Kidney capillary endothelial cell (primary cell): Measurements from ENCODE around the gene PAK4.

Experiments
- DNase-seq: peaks from one replicate; pipeline ENCODE4 v3.0.0-alpha.2; 2018; ENCODE audit warnings: low spot score

PAK4 gene

DNA sequence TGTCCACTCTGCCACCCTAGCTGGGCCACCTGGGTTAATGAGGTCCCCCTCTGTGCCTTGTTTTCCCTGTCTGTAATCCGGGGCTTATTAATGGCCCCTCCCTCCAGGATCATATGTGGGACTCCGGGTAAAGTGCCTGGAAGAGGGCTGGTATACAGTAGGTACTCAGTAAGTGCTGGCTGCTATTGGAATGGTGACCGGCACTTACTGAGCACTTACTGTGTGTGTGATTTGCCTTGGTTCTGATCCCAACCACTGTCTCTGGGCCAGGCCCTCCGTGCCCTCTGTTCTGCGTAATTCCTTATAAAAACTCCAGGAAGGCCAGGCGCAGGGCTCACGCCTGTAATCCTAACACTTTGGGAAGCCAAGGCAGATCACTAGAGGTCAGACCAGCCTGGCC lies 40.3 kb downstream of the PAK4 start:
- DNase-seq, result no peak

DNA sequence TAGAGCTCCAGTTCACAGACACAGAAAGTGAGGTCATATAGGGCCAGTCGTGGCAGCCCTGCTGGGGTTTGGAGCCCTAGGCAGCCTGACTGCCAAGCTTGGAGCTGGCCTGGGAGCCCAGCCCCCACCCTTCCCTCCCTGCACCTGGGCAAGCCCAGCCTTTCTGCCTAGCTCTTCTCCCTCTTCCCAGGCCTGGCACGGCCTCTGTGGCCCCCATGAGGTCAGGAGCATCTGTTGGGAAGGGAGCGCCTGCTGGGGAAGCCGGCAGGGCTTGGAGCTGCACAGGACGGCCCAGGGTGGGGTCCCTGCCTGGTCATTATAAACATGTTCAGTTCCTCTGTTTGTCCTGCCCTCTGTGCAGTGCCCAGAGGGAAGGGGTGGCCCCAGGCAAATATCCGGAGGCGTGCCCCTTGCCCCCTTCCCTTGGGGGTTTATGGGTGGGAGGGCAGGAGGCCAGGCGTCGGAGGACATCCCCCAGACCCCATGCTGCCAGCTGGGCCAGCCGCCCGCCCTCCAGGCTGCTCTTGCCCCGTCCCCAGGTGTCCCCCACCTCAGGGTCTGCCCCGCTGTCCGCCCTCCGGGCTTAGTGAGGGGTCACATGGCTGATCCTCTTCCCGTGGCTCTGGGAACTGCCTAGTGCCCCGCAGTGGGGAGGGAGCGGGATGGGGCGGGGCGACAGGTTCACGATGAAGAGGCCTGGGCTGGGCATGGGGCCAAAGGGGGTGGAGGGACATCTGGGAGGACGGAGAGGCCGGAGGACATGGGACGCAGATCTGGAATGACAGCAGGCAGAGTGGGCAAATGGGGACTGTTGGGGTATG lies 41.2 kb downstream of the PAK4 start:
- DNase-seq, result no peak

DNA sequence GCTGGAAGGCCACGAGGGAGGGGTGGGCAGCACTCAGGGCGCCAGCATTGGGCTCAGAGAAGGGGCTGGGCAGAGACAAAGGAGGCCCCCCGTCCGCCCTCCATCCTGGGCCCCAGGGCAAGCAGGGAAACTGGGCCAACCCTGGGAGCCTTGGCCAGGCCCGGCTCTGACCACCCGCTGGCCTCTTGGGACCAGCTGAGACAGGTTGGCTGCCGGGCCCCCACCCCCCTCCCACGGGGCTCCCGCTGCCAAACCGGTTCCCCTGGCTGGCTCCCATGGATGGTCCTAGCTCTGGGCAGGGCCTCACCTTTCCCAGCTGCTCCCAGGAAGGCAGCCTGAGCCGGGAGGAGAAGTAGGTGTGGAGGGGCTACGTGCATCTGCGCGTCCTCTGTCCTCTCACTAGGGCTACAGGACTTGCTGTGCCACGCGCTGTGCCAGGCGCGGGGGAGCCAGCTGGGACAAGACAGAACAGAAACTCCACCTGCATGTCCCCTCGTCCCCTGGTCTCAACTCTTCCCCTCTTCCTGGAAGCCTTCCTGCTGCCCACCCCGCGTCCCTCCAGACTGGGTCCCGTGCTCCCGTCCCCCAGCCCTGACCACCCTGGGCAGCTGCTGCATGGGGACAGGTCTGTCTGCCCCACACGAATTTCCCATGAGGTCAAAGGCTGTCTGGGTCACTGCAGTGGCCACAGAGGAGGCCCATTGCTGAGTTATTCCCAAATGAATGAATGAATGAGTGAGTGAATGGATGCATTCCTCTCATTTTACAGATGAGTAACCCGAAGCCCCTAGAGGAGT lies 42.1 kb downstream of the PAK4 start:
- DNase-seq, result no peak

DNA sequence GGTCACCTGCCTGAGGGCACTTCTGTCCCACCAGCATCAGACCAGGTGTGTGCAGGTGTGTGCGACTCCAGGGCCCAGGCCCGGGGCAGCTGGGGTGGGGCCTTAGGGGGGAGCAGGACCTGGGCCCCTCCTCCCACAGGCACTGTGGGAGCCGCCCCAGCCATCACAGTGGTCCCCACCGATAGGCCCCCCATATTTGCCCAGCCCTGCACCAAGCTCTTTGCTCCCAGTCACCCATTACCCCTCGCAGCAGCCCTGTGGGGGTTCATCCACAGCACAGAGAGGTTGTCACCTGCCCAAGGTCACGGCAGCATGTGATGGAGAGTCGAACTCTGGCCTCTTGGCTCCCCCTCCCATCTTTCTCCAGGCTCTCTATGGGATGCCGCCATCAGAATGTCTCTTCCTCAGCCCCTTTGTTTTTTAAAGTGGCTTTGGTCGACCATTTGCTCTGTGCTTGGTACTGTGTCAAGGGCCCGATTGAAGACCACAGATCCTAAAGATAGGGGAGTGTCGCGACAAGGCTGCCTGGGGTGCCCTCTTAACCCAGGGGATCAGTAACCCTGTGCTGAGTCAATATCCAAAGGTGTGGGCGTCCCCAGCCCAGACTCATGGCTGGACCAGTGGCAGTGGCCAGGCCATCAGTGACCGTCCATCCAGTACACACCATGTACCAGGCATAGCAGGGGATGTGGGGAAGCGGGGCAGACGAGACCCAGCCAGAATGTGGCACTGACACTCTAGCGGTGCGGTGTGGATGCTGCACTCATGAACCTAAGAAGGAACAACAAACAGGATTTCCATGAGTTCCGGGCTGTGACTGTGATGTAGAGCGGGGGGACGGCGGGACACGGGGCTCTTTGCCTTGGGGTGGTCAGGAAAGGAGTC lies 42.9 kb downstream of the PAK4 start:
- no peak for DNase-seq

DNA sequence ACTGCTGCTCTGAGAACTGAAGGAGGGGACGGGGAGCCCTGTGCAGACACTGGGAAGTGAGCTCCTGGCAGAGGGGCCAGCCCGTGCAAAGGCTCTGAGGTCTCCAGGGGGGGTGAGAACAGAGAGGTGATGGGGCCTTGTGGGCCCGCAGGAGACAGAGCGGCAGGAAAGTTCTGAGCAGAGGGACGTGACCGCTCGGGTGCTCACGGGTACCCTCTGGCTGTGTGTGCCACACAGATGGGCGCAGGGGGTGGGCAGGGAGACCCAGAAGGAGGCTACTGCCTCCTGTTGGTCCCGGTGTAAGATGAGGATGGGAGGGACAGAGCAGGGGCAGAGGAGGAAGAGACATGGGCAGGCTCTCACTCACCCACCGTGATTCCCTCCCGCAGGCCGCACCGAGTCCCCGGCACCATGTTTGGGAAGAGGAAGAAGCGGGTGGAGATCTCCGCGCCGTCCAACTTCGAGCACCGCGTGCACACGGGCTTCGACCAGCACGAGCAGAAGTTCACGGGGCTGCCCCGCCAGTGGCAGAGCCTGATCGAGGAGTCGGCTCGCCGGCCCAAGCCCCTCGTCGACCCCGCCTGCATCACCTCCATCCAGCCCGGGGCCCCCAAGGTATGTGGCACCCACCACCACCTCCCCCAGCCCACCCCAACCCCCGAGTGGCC lies 43.7 kb downstream of the PAK4 start:
- no peak for DNase-seq

DNA sequence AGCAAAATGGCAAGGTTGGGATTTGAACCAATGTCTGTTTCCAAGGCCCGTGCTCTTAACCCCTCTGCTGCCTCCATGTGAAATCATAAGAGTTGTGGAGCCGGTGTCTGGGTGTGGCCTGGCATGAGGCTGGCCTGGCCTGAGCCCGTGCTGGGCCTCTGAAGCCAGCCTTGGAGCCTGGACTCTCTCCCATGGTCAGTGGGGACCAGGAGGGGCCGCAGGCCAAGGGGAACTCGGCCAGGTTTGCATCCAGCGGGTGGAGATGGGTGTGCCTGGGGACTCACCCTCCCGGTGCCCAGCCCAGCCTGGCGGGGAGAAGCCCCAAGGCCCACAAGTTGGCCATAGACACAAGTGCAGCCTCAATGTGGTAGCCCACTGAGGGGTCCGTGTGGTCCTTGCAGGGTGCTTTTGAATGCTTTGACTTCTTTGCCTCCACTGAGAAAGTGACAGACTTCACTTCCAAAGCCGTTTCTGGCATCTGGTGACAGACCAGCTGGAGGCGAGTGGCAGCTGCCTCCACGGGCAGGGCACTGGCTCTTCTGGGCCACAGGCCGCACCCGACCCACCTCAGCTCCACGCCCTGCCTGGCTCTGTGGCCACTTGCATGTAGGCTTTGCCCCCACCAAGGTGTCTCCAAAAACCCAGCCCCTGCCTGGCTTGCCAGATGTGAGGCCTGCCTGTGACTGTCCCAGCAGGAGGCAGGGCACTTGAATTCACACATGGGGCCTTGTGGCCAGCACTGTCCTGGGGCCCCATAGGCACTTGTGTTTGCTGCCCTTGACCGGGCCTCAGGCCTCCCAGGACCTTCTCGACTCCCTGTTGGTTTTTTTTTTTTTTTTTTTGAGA lies 45.0 kb downstream of the PAK4 start:
- DNase-seq, result no peak

DNA sequence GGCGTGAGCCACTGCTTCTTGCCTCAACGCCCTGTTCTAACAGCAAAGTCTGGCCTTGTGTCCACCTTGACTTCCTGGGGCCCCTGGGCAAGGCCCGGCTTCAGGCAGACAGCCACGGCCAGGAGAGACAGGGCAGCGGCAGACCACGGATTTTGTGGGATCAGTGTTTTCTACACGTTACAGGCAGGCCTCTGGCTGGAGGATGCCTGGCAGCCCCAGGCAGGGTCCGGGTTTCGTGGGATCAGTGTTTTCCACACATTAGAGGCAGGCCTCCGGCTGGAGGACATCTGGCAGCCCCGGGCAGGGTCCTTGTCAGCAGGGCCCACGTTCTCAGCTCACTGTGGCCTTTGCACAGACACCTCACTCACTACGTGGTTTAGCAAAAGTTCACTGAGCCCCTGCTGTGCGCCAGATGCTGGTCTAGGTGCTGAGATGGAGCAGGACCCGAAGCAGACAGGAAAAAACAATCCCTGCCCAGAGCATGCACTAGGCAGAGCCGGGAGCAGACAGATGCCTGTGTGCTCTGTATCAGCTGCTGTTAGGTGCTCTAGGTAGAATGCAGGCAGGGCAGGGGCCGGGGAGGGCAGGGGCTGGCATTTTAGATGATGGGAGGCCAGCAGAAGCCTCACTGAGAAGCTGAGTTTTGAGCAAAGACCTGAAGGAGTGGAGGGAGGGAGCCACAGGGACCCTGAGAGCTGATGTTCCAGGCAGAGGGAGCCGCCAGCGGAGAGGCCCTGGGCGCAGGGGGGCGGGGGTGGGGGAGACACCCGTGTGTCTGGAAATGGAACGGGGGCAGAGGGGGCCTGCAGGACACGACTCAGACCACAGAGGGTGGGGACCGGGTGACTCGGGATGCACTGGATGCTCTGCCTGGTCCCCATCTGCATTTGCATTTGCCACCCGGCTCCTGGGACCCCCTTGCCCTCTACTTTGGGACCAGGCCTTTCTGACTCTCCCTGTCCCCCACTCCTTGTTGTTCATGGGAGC lies 46.2 kb downstream of the PAK4 start:
- DNase-seq, result no peak

DNA sequence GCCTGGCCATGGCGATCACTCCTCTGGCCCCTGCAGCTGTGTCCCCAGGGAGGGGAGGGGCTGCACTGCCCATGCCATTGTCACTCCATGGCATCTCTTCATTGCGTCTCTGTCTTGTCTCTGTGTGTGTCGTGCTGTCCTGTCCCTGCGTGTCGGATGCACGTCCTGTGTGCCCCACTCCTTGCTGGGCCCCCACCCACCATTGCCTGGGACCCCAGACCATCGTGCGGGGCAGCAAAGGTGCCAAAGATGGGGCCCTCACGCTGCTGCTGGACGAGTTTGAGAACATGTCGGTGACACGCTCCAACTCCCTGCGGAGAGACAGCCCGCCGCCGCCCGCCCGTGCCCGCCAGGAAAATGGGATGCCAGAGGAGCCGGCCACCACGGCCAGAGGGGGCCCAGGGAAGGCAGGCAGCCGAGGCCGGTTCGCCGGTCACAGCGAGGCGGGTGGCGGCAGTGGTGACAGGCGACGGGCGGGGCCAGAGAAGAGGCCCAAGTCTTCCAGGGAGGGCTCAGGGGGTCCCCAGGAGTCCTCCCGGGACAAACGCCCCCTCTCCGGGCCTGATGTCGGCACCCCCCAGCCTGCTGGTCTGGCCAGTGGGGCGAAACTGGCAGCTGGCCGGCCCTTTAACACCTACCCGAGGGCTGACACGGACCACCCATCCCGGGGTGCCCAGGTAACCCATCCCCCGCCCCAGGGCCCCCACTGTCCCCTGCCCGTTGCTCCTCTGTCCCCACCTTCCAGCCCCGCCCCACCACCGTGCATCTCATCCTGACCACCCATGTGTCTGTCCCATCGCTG lies 47.3 kb downstream of the PAK4 start:
- no peak for DNase-seq

DNA sequence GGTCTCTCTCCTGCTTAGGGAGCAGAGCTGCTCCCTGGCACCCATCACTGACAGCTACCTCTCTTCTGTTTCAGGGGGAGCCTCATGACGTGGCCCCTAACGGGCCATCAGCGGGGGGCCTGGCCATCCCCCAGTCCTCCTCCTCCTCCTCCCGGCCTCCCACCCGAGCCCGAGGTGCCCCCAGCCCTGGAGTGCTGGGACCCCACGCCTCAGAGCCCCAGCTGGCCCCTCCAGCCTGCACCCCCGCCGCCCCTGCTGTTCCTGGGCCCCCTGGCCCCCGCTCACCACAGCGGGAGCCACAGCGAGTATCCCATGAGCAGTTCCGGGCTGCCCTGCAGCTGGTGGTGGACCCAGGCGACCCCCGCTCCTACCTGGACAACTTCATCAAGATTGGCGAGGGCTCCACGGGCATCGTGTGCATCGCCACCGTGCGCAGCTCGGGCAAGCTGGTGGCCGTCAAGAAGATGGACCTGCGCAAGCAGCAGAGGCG lies 48.0 kb downstream of the PAK4 start:
- no peak for DNase-seq

DNA sequence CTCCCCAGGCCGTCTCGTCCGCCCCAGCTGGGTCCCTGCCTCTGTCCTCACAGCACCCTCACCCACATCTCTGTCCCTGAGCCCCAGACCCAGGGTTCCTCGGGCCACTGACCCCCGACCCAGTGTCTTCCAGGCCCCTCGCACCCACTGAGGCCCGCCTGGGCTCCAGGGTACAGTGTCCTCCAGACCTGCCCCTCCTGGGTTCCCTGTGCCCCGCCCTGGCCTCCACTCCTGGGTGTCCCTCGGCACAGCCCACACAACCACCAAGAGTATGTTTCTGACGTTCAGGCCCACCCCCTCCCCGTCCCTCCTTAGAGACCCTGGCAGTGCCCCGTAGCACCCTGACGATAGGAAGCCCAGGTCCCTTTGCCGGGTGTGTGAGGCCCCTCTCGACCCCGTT lies 48.6 kb downstream of the PAK4 start:
- no peak for DNase-seq

DNA sequence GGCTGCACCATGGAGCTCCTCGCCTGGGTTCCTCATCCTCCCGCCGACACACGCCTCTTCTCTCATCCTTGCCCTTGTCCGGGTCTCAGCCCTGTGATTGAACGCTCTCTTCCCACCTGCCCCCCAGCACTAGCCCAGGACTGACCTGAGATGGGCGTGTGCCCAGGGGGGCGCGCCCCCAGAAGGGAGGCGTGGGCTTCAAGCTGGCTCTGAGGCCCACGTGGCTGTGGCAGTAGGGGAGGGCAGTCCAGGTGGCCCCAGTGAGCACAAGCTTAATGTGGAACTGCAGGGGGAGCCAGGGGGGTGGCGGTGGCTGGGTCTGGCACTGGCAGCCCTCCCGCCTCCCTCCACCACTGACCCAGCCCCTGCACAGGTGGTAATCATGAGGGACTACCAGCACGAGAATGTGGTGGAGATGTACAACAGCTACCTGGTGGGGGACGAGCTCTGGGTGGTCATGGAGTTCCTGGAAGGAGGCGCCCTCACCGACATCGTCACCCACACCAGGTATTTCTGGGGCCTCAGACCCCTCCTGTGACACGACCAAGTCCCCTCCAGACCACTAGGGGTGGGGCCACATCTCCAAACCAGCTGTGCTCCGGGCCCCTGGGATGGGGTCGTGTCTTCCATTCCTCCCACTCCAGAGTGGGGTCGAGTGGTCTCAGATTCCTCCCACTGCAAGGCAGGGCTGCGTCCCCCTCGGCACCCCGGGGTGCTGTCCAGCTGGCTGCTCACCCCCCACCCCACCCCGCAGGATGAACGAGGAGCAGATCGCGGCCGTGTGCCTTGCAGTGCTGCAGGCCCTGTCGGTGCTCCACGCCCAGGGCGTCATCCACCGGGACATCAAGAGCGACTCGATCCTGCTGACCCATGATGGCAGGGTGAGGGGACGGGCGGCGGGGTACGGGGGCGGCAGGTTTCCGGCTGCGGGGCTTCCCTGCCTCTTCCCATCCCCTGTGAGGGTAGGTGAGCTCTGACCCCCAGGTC lies 49.3 kb downstream of the PAK4 start:
- DNase-seq, result no peak

DNA sequence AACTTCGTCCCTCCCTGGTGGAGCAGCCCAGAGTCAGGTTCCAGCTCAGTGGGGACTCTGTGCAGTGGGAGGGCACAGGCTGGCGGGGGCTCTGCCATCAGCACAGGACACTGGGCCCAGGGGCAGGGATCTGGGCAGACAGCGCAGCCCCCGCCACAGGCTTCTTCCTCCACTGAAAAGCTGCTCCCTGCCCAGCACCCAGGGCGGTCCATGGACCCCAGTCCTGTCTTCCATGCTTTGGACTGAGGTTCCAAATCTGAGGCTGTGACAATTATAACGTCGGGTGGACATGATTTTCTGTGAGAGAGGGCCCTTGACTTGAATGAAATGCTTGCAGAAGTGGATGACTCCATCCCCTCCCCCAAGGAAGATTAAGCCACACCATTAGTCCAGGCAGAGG lies 50.0 kb downstream of the PAK4 start:
- no peak for DNase-seq

DNA sequence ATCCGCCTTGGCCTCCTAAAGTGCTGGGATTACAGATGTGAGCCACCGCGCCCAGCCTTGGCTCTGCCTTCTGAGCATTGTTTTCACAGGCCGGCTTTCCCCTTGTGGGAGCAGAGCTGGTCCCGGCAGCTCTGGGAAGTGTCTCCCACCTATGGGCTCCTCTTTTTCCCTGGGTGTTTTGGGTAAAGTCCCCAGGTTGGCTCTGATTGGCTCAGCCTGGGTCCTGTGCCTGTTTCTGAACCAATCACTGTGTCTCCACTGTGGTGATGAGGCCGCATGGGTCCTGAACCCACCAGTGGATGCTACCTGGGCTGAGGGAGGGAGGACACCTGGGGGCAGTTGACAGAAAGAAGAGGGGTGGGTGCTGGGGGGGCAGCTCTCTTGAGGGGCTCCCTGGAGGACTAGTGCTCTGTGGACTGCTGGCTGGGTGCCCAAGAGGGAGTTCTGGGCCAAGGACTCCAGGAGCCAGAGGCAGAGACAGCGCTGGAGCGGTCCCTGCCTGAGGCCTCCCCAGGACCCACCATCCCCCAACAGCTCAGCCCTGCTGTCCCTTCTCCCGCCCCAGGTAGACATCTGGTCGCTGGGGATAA lies 51.6 kb downstream of the PAK4 start:
- DNase-seq, result no peak

DNA sequence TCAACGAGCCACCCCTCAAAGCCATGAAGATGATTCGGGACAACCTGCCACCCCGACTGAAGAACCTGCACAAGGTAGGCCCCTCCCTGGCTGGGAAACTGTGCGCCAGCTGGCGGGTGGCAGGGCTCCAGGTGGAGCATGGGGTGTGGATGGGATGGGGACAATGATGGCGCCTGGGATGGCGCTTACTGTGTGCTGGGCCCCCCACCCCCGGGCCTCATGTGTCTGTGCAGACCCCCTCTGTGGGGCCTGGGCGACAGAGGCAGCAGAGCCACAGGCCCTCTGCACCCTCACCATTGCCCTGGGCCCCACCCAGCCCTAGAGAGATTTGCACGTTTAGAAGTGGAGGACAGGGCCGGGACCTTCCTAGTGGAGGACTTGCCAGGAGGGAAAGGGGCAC lies 52.1 kb downstream of the PAK4 start:
- DNase-seq, result no peak

DNA sequence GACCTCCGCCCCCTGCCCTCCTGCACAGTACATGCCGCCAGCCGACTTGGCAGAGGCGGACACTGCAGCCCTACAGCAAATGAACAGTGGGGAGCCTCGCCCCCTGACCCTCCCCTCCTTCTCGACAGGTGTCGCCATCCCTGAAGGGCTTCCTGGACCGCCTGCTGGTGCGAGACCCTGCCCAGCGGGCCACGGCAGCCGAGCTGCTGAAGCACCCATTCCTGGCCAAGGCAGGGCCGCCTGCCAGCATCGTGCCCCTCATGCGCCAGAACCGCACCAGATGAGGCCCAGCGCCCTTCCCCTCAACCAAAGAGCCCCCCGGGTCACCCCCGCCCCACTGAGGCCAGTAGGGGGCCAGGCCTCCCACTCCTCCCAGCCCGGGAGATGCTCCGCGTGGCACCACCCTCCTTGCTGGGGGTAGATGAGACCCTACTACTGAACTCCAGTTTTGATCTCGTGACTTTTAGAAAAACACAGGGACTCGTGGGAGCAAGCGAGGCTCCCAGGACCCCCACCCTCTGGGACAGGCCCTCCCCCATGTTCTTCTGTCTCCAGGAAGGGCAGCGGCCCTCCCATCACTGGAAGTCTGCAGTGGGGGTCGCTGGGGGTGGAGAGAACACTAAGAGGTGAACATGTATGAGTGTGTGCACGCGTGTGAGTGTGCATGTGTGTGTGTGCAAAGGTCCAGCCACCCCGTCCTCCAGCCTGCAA lies 52.9 kb downstream of the PAK4 start:
- no peak for DNase-seq

DNA sequence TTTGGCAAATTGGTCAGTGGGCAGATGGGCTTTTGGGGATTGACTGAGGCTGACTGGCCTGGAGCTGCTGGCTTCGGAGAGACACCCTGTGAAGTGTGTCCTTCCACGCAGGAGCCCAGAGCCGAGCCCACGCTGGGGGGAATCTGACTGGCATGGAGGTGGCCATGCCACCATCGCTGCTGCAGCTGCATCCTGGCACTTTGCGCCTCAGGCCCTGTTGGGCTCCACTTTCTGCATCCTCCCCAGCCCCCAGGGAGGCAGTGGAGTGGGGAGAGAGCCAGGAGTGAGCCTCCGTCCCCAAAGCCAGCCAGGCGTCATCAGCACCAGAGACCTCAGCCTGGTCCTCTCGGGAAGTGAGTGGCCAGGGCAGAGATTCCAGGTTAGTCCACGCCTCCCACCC lies 54.2 kb downstream of the PAK4 start:
- no peak for DNase-seq
